Choroid plexus epithelial cell (primary cell): ENCODE measurements around the gene PPP1R12B.
A peak's percentile ranks its signal among the peaks of the same experiment; 100 is the strongest.
"Not testable (repeated sequence)": the region's sequence is repeated elsewhere in the genome, so short reads cannot be mapped to it uniquely, and the experiment has no call there.

Experiments used
- DNase-seq: peaks from one replicate; pipeline ENCODE4 v3.0.0-alpha.2; 2010; ENCODE audit warnings: low read depth
- H3K4me3 ChIP-seq: 2 replicates; pipeline ENCODE4 v1.5.1; 2011; ENCODE audit warnings: low read depth, mild to moderate bottlenecking, control low read depth, low read length, moderate library complexity
- CTCF ChIP-seq: conservative IDR thresholded peaks from 2 replicates; pipeline ENCODE4 v1.5.1; 2011; ENCODE audit warnings: low read depth, mild to moderate bottlenecking, control low read depth, inconsistent platforms, low read length, moderate library complexity

The PPP1R12B gene

GRCh38 chr1:202520857-202521216 is 172.3 kb downstream of the PPP1R12B start:
- not testable (repeated sequence) for DNase-seq, H3K4me3 ChIP-seq

GRCh38 chr1:202521484-202521883 is 173.0 kb downstream of the PPP1R12B start:
- not testable (repeated sequence) for DNase-seq, H3K4me3 ChIP-seq

- TF ChIP-seq CTCF = no peak
Measured at GRCh38 chr1:202521886-202522285, 173.4 kb downstream of the PPP1R12B start.

GRCh38 chr1:202526056-202526455 is 177.6 kb downstream of the PPP1R12B start:
- not testable (repeated sequence) for H3K4me3 ChIP-seq, DNase-seq

More at GRCh38 chr1:202521886-202522285, 173.4 kb downstream of the PPP1R12B start:
- no peak for DNase-seq
- no peak overlapping the region for H3K4me3 ChIP-seq

- not testable (repeated sequence) for H3K4me3 ChIP-seq, DNase-seq
Measured at GRCh38 chr1:202528096-202528722, 179.7 kb downstream of the PPP1R12B start.

- H3K4me3 ChIP-seq, DNase-seq: not testable (repeated sequence)
Measured at GRCh38 chr1:202530686-202531085, 182.2 kb downstream of the PPP1R12B start.

- no peak for DNase-seq
- no peak for TF ChIP-seq CTCF
- no peak overlapping the region for H3K4me3 ChIP-seq
Measured at GRCh38 chr1:202531472-202531811, 182.9 kb downstream of the PPP1R12B start.

- not testable (repeated sequence) for H3K4me3 ChIP-seq
- DNase-seq = peak; percentile 10
Measured at GRCh38 chr1:202531812-202532616, 183.5 kb downstream of the PPP1R12B start.

GRCh38 chr1:202539166-202539574 is 190.7 kb downstream of the PPP1R12B start:
- peak; percentile 77 for DNase-seq
- H3K4me3 ChIP-seq = peak overlapping the region; percentile 15

GRCh38 chr1:202539583-202539982 is 191.1 kb downstream of the PPP1R12B start:
- DNase-seq = peak; percentile 8
- peak overlapping the region; percentile 15 for H3K4me3 ChIP-seq

- peak; percentile 13 for DNase-seq
- H3K4me3 ChIP-seq = no peak overlapping the region
- no peak for TF ChIP-seq CTCF
Measured at GRCh38 chr1:202540014-202540413, 191.5 kb downstream of the PPP1R12B start.
